SK-MEL-5 (cell line): ENCODE data around the gene FTO. TPM values are rescaled to one million over a fixed set of nuclear protein-coding genes. Genes with fewer than 3 reads are reported as not detected.

Source experiments
- DNase-seq: peaks from one replicate; pipeline ENCODE4 v3.0.0-alpha.2; 2016; ENCODE audit warnings: low read depth, low spot score
- in situ Hi-C: cut with HindIII; loops from 2 replicates; pipeline ENCODE4 v1.10.0; 2016; ENCODE audit warnings: low sequenced_read_pairs, high pct_unique_total_duplicates, low pct_unique_long_range_greater_than_20kb
- total RNA-seq: library from RNA; depleted of rRNA; stranded (reverse); fragments of >200 nt; shearing (Covaris generic); gene quantifications from 2 replicates; pipeline ENCODE4 v1.2.3, GENCODE V29; 2014

Gene FTO
- total RNA-seq, 1 experiment from 2014 or later: 58.2 TPM

- in situ Hi-C loops: no loop called here
- DNase-seq: no peak
Measured at GRCh38 chr16:53740933-53741531, 37.1 kb downstream of the FTO start.

GRCh38 chr16:53741546-53741945 lies 37.6 kb downstream of the FTO start:
- no peak for DNase-seq
- in situ Hi-C loops: no loop called here

- in situ Hi-C loops: no loop called here
- peak; percentile 53 for DNase-seq
Measured at GRCh38 chr16:53743149-53743566, 39.2 kb downstream of the FTO start.

GRCh38 chr16:53744449-53744848 lies 40.5 kb downstream of the FTO start:
- in situ Hi-C loops: no loop called here
- DNase-seq: no peak

GRCh38 chr16:53745086-53745485 lies 41.1 kb downstream of the FTO start:
- DNase-seq: no peak
- in situ Hi-C loops: no loop called here

- in situ Hi-C loops: no loop called here
- DNase-seq: peak; percentile 24
Measured at GRCh38 chr16:53745753-53746266, 41.9 kb downstream of the FTO start.

GRCh38 chr16:53752560-53752959 lies 48.6 kb downstream of the FTO start:
- in situ Hi-C loops: no loop called here
- no peak for DNase-seq

- DNase-seq: peak; percentile 36
Measured at GRCh38 chr16:53753431-53753830, 49.5 kb downstream of the FTO start.

GRCh38 chr16:53755026-53755910 lies 51.3 kb downstream of the FTO start:
- no peak for DNase-seq
- in situ Hi-C loops: no loop called here

More at GRCh38 chr16:53753431-53753830, 49.5 kb downstream of the FTO start:
- in situ Hi-C loops: no loop called here

GRCh38 chr16:53756275-53756996 lies 52.5 kb downstream of the FTO start:
- in situ Hi-C loops: no loop called here
- peak; percentile 71 for DNase-seq

- DNase-seq: no peak
- in situ Hi-C loops: no loop called here
Measured at GRCh38 chr16:53757971-53758609, 54.1 kb downstream of the FTO start.

- in situ Hi-C loops: no loop called here
- no peak for DNase-seq
Measured at GRCh38 chr16:53761962-53762703, 58.2 kb downstream of the FTO start.

GRCh38 chr16:53766304-53767016 lies 62.5 kb downstream of the FTO start:
- DNase-seq: no peak
- in situ Hi-C loops: no loop called here

GRCh38 chr16:53768167-53768566 lies 64.2 kb downstream of the FTO start:
- DNase-seq: no peak
- in situ Hi-C loops: no loop called here

- peak; percentile 58 for DNase-seq
- in situ Hi-C loops: no loop called here
Measured at GRCh38 chr16:53768593-53768992, 64.6 kb downstream of the FTO start.

GRCh38 chr16:53769185-53769584 lies 65.2 kb downstream of the FTO start:
- DNase-seq: no peak
- in situ Hi-C loops: no loop called here

- DNase-seq: no peak
- in situ Hi-C loops: no loop called here
Measured at GRCh38 chr16:53769787-53770186, 65.8 kb downstream of the FTO start.
